ENCODE results near the gene TMEM9.

Gene TMEM9

DNA sequence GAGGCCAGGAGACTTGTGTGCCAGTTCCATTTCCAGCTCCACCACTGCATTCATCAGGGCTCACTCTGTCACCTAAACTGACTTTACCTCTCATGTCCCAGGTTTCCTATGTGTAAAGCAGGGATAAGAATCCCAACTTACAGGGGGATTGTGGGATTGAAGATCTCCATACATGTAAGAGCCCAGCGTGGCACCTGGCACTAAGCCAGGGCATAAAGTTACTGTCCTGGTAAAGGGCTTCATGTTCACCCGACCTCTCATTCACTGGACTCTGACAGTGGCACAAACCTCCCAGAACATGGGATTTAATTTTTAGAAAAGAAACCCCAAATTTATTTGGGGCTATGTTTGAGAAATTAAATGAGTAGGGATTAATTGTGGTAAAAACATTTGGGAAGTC, 27.5 kb upstream of the TMEM9 start:
- no peak overlapping the region for H3K4me3 ChIP-seq (ENCODE audit: insufficient read length, low read depth)
- DNase-seq (ENCODE audit: low read depth, low spot score): no peak
- peaks cover 11% of the 10 kb centered on the region; the same call in 1 of the 2 replicates for H3K9me3 ChIP-seq (ENCODE audit: insufficient read depth, low read length)
- H3K9ac ChIP-seq (ENCODE audit: insufficient read length, low read depth): no peak overlapping the region
- TF ChIP-seq YY1 (IDR thresholded peaks at IDR 0.05; ENCODE audit: insufficient read depth, insufficient read length) (no peak), SUZ12 (IDR thresholded peaks at IDR 0.05; ENCODE audit: extremely low read depth, insufficient read depth, insufficient read length) (no peak), ZNF274 (IDR thresholded peaks at IDR 0.05; ENCODE audit: low read depth, low read length) (no peak)
- H3K27me3 ChIP-seq (ENCODE audit: insufficient read depth, insufficient read length): peaks cover 6% of the 10 kb centered on the region
- H3K36me3 ChIP-seq (ENCODE audit: insufficient read depth, insufficient read length, low read length): no peaks in the 10 kb centered on the region
- H3K4me1 ChIP-seq (ENCODE audit: insufficient read depth, insufficient read length): peaks cover 16% of the 10 kb centered on the region

DNA sequence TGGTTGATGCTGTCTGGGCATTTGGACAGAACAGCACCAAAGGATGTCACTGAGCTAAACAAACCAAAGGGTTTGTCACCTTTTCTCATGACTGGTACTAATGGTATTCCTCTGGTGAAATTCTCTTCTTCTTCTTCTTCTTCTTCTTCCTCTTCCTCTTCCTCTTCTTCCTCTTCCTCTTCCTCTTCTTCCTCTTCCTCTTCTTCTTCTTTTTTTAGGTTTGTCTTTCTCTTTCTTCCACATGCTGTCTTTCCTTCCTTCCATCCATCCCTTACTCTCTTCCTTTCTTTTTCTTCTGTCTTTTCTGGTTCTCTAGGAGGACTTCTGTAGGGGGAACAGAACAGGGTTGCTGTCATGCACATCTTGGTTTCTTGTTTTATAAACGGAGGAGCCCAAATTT, 27.0 kb upstream of the TMEM9 start:
- Histone ChIP-seq H3K9me3 (ENCODE audit: insufficient read depth, low read length) (peaks cover 11% of the 10 kb centered on the region; the same call in 1 of the 2 replicates), H3K9ac (ENCODE audit: insufficient read length, low read depth) (no peak overlapping the region), H3K4me3 (ENCODE audit: insufficient read length, low read depth) (no peak overlapping the region), H3K36me3 (ENCODE audit: insufficient read depth, insufficient read length, low read length) (no peaks in the 10 kb centered on the region), H3K4me1 (ENCODE audit: insufficient read depth, insufficient read length) (peaks cover 17% of the 10 kb centered on the region), H3K27me3 (ENCODE audit: insufficient read depth, insufficient read length) (peaks cover 6% of the 10 kb centered on the region)
- no peak for DNase-seq (ENCODE audit: low read depth, low spot score)
- no peak for TF ChIP-seq YY1 (IDR thresholded peaks at IDR 0.05; ENCODE audit: insufficient read depth, insufficient read length)
- TF ChIP-seq ZNF274 (IDR thresholded peaks at IDR 0.05; ENCODE audit: low read depth, low read length): no peak
- TF ChIP-seq SUZ12 (IDR thresholded peaks at IDR 0.05; ENCODE audit: extremely low read depth, insufficient read depth, insufficient read length): no peak

DNA sequence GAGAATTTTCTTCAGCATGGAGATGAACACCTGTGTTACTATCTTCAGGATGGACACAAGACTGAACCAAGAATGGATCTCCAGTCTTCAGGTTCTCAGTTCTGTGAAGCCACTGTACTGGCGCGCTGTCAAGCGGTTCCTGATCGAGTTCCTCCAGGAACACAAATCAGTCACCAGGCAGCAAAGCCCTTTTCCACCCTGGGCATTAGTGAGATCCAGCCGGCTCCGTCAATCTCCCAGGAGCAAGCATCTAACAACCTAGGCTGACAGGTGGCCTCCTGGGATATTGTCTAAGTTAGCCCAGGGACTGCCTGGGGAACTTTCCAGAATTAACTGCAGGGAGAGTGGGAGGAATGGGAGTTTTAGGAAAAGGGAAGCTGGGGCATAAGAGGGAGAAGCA, 26.6 kb upstream of the TMEM9 start:
- no peak overlapping the region for H3K9ac ChIP-seq (ENCODE audit: insufficient read length, low read depth)
- H3K4me3 ChIP-seq (ENCODE audit: insufficient read length, low read depth): no peak overlapping the region
- peaks cover 19% of the 10 kb centered on the region for H3K4me1 ChIP-seq (ENCODE audit: insufficient read depth, insufficient read length)
- TF ChIP-seq SUZ12 (IDR thresholded peaks at IDR 0.05; ENCODE audit: extremely low read depth, insufficient read depth, insufficient read length) (no peak), ZNF274 (IDR thresholded peaks at IDR 0.05; ENCODE audit: low read depth, low read length) (no peak), YY1 (IDR thresholded peaks at IDR 0.05; ENCODE audit: insufficient read depth, insufficient read length) (no peak)
- H3K36me3 ChIP-seq (ENCODE audit: insufficient read depth, insufficient read length, low read length): no peaks in the 10 kb centered on the region
- peaks cover 6% of the 10 kb centered on the region for H3K27me3 ChIP-seq (ENCODE audit: insufficient read depth, insufficient read length)
- no peak for DNase-seq (ENCODE audit: low read depth, low spot score)
- peaks cover 11% of the 10 kb centered on the region; the same call in 1 of the 2 replicates for H3K9me3 ChIP-seq (ENCODE audit: insufficient read depth, low read length)

DNA sequence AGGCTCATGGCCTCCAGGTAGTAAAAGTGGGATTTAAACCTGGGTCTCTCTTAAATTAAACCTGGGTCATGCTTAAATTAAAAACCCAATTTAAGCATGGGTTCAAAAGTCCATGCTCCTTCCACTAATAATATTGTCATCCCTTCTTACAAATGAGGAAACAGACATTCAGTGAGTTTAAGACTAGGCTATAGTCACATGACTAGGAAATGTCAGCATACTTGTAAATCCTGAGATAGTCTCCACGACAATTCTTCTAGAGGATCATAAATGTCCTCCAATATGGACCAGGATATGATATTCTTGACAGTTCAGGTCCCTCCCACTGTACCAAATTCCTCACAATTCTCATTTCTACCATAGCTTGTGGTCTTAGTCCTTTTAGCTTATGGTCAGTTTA, 25.9 kb upstream of the TMEM9 start:
- Histone ChIP-seq H3K9me3 (ENCODE audit: insufficient read depth, low read length) (peaks cover 11% of the 10 kb centered on the region; the same call in 1 of the 2 replicates), H3K4me3 (ENCODE audit: insufficient read length, low read depth) (no peak overlapping the region), H3K36me3 (ENCODE audit: insufficient read depth, insufficient read length, low read length) (no peaks in the 10 kb centered on the region), H3K4me1 (ENCODE audit: insufficient read depth, insufficient read length) (peaks cover 14% of the 10 kb centered on the region), H3K9ac (ENCODE audit: insufficient read length, low read depth) (no peak overlapping the region), H3K27me3 (ENCODE audit: insufficient read depth, insufficient read length) (peaks cover 6% of the 10 kb centered on the region)
- DNase-seq (ENCODE audit: low read depth, low spot score): no peak
- TF ChIP-seq YY1 (IDR thresholded peaks at IDR 0.05; ENCODE audit: insufficient read depth, insufficient read length) (no peak), ZNF274 (IDR thresholded peaks at IDR 0.05; ENCODE audit: low read depth, low read length) (no peak), SUZ12 (IDR thresholded peaks at IDR 0.05; ENCODE audit: extremely low read depth, insufficient read depth, insufficient read length) (no peak)

DNA sequence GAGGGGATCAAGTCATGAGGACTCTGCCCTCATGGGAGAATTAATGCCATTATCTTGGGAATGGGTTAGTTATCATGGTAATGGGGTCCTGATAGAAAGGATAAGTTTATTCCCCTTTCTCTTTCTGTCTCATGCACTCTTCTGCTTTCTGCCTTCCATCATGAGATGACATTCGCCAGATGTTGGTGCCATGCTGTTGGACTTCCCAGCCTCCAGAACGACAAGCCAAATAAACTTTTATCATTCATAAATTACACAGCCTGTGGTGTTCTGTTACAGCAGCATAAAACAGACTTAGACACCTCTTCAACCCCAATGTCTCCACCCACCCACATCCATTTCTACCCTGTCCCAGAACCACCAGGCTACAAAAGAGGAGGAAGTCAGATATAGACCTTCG, 24.4 kb upstream of the TMEM9 start:
- DNase-seq (ENCODE audit: low read depth, low spot score): no peak
- Histone ChIP-seq H3K36me3 (ENCODE audit: insufficient read depth, insufficient read length, low read length) (no peaks in the 10 kb centered on the region), H3K4me3 (ENCODE audit: insufficient read length, low read depth) (no peak overlapping the region), H3K9ac (ENCODE audit: insufficient read length, low read depth) (no peak overlapping the region), H3K27me3 (ENCODE audit: insufficient read depth, insufficient read length) (peaks cover 6% of the 10 kb centered on the region), H3K4me1 (ENCODE audit: insufficient read depth, insufficient read length) (peaks cover 14% of the 10 kb centered on the region), H3K9me3 (ENCODE audit: insufficient read depth, low read length) (peaks cover 11% of the 10 kb centered on the region; the same call in 1 of the 2 replicates)
- TF ChIP-seq ZNF274 (IDR thresholded peaks at IDR 0.05; ENCODE audit: low read depth, low read length): no peak
- no peak for TF ChIP-seq YY1 (IDR thresholded peaks at IDR 0.05; ENCODE audit: insufficient read depth, insufficient read length)
- no peak for TF ChIP-seq SUZ12 (IDR thresholded peaks at IDR 0.05; ENCODE audit: extremely low read depth, insufficient read depth, insufficient read length)

DNA sequence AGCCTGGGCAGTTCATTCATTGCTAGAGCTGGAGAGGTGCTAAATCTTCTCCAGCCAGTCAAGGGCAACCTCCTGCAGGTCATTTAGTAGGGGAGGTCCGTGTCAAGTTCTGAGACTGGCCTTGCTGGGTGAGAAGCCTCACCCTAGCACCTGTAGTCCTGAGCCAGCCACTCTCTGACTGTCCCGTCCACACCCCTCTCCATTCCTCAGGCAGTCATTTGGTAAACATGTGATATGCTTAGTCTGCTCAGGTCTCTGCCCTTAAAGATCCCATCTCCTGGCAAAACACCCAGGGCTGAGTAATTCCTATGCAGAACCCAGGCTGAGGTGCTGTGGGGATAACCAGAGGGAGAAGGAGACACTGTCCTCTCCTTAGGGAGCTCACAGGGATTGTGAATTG, 22.7 kb upstream of the TMEM9 start:
- H3K36me3 ChIP-seq (ENCODE audit: insufficient read depth, insufficient read length, low read length): no peaks in the 10 kb centered on the region
- peaks cover 11% of the 10 kb centered on the region; the same call in 1 of the 2 replicates for H3K9me3 ChIP-seq (ENCODE audit: insufficient read depth, low read length)
- H3K9ac ChIP-seq (ENCODE audit: insufficient read length, low read depth): no peak overlapping the region
- no peak overlapping the region for H3K4me3 ChIP-seq (ENCODE audit: insufficient read length, low read depth)
- peaks cover 19% of the 10 kb centered on the region for H3K27me3 ChIP-seq (ENCODE audit: insufficient read depth, insufficient read length)
- no peak for DNase-seq (ENCODE audit: low read depth, low spot score)
- TF ChIP-seq ZNF274 (IDR thresholded peaks at IDR 0.05; ENCODE audit: low read depth, low read length): no peak
- TF ChIP-seq SUZ12 (IDR thresholded peaks at IDR 0.05; ENCODE audit: extremely low read depth, insufficient read depth, insufficient read length): no peak
- no peak for TF ChIP-seq YY1 (IDR thresholded peaks at IDR 0.05; ENCODE audit: insufficient read depth, insufficient read length)
- H3K4me1 ChIP-seq (ENCODE audit: insufficient read depth, insufficient read length): peaks cover 14% of the 10 kb centered on the region

DNA sequence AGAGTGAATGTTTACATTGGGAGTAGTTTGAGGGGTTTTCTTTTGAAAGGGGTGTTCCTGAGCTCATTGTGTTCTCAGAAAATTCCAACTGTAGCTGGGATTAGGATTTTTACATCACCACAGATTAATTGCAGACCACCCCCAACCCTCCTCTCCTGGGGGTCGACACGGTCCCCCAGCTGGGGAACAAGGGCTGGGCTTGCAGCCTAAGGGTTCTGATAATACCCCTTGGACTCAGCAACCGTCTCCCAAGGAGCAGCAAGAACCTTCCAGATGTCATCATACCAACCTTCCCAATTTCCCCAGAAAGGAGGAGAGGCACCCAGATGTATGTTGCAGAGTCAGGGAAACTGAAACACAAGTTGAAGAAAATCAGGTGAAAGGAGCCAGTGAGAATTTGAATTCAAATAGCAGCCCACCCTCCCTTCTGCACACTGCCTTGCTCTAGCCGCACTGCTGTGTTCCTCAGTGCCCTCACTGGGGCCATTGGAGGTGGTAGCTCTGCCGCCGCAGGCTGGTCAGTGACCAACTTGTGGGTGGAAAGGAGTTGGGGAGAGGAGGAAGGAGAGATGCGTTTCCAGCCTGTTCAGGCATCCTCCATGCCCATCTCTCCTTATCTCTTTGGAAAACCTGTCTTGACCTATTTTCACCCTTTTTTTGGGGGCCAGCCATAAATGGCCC, 21.7 kb upstream of the TMEM9 start:
- Histone ChIP-seq H3K9me3 (ENCODE audit: insufficient read depth, low read length) (peaks cover 11% of the 10 kb centered on the region; the same call in 1 of the 2 replicates), H3K9ac (ENCODE audit: insufficient read length, low read depth) (no peak overlapping the region), H3K4me1 (ENCODE audit: insufficient read depth, insufficient read length) (peaks cover 14% of the 10 kb centered on the region), H3K4me3 (ENCODE audit: insufficient read length, low read depth) (no peak overlapping the region), H3K36me3 (ENCODE audit: insufficient read depth, insufficient read length, low read length) (no peaks in the 10 kb centered on the region), H3K27me3 (ENCODE audit: insufficient read depth, insufficient read length) (peaks cover 17% of the 10 kb centered on the region)
- no peak for DNase-seq (ENCODE audit: low read depth, low spot score)
- TF ChIP-seq ZNF274 (IDR thresholded peaks at IDR 0.05; ENCODE audit: low read depth, low read length) (no peak), SUZ12 (IDR thresholded peaks at IDR 0.05; ENCODE audit: extremely low read depth, insufficient read depth, insufficient read length) (no peak), YY1 (IDR thresholded peaks at IDR 0.05; ENCODE audit: insufficient read depth, insufficient read length) (no peak)

Data from NT2/D1 (cell line).